DOHH2 (cell line): Measurements from ENCODE around the gene ECE1.

ENCODE experiments used
- H3F3A ChIP-seq: fragments of 200-600 bp; sonication (generic), shearing (Covaris generic); 2 replicates; pipeline ENCODE4 v1.6.0; 2016; ENCODE audit warnings: antibody characterized with exemption, mild to moderate bottlenecking; ENCODE audit not compliant: control insufficient read depth, insufficient read depth
- H3K27ac ChIP-seq: fragments of 200-600 bp; sonication (generic); 2 replicates; pipeline ENCODE4 v1.5.1; 2014; ENCODE audit warnings: low read depth, mild to moderate bottlenecking, low read length, moderate library complexity
- H3K27me3 ChIP-seq: fragments of 200-600 bp; sonication (generic); 2 replicates; pipeline ENCODE4 v1.6.1; 2014; ENCODE audit warnings: mild to moderate bottlenecking, low read length, mixed read lengths; ENCODE audit not compliant: control insufficient read depth
- H3K36me3 ChIP-seq: fragments of 200-600 bp; sonication (generic); 2 replicates; pipeline ENCODE4 v1.6.1; 2014; ENCODE audit warnings: mild to moderate bottlenecking, low read length, moderate library complexity, mixed read lengths; ENCODE audit not compliant: control insufficient read depth
- H3K4me1 ChIP-seq: fragments of 200-600 bp; sonication (generic); 2 replicates; pipeline ENCODE4 v1.6.1; 2014; ENCODE audit warnings: mild to moderate bottlenecking, low read length, mixed read lengths; ENCODE audit not compliant: control insufficient read depth
- H3K4me2 ChIP-seq: fragments of 200-600 bp; sonication (generic); 2 replicates; pipeline ENCODE4 v1.6.0; 2014; ENCODE audit warnings: mild to moderate bottlenecking, low read length, moderate library complexity
- H3K4me3 ChIP-seq: fragments of 200-600 bp; sonication (generic); 2 replicates; pipeline ENCODE4 v1.5.1; 2014; ENCODE audit warnings: mild to moderate bottlenecking, low read length, mixed read lengths
- H3K79me2 ChIP-seq: fragments of 200-600 bp; sonication (generic); 2 replicates; pipeline ENCODE4 v1.6.1; 2014; ENCODE audit warnings: mild to moderate bottlenecking, low read length, mixed read lengths; ENCODE audit not compliant: control insufficient read depth
- H3K9me2 ChIP-seq: fragments of 200-600 bp; sonication (generic); replicated peaks from 2 replicates; pipeline ENCODE4 v1.6.1; 2014; ENCODE audit warnings: mild to moderate bottlenecking, low read length, mixed read lengths; ENCODE audit not compliant: control insufficient read depth
- H3K9me3 ChIP-seq: fragments of 200-600 bp; sonication (generic); 2 replicates; pipeline ENCODE4 v1.6.1; 2014; ENCODE audit warnings: antibody characterized with exemption, low read length, mixed read lengths; ENCODE audit not compliant: control insufficient read depth, insufficient read depth
- H4K20me1 ChIP-seq: fragments of 200-600 bp; sonication (generic); 2 replicates; pipeline ENCODE4 v1.6.0; 2014; ENCODE audit warnings: low read depth, mild to moderate bottlenecking, antibody characterized with exemption, low read length, moderate library complexity; ENCODE audit not compliant: control insufficient read depth, insufficient read depth
- EZH2phosphoT487 ChIP-seq: fragments of 200-600 bp; sonication (generic); IDR thresholded peaks from 2 replicates; pipeline ENCODE4 v1.6.1; 2017; ENCODE audit warnings: borderline replicate concordance, mild to moderate bottlenecking, antibody characterized with exemption, low read length, moderate library complexity, mixed read lengths
- TF ChIP-seq, protein P1 (sequence below): fragments of 200-600 bp; sonication (generic); IDR thresholded peaks from one replicate; pipeline ENCODE4 v1.5.1; 2014; ENCODE audit warnings: antibody characterized with exemption, mild to moderate bottlenecking, low read depth, low read length; ENCODE audit not compliant: poor library complexity, severe bottlenecking

The ECE1 gene

DNA sequence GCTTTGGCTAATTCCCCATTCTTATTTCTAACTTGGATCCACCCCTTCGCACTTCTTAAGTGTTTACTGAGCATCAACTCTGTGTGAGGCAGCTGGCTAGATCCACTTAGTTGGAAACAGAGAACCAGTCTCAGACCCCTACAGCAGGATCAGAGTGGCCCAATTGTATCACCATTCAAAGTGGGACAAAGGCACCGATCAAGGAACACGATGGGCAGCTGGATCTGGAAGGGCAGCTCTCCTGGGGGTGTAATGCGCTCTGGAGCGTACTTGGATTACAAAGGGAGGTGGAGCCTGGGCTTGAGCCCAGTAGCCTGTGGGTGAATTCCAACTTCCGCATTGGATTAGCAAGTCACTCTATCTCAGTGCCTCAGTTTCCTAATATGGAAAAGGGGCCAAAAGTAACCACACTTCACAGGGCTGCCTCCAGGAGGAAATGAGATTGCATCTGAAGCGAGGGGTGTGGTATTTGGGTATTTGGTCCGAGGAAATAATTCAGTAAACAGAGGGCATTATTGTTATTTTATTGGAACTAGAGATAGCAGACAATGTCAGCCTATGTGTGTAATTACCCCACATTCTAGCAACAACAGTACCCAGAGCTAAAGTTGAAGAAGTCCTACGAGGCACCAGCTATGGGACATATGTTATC is 11.9 kb downstream of the ECE1 start:
- H4K20me1 ChIP-seq = no peaks in the 10 kb centered on the region
- H3K4me1 ChIP-seq = no peaks in the 10 kb centered on the region
- no peak overlapping the region for H3K4me3 ChIP-seq
- no peak overlapping the region for H3K4me2 ChIP-seq
- TF ChIP-seq EZH2phosphoT487 = no peak
- TF ChIP-seq, protein P1, sequence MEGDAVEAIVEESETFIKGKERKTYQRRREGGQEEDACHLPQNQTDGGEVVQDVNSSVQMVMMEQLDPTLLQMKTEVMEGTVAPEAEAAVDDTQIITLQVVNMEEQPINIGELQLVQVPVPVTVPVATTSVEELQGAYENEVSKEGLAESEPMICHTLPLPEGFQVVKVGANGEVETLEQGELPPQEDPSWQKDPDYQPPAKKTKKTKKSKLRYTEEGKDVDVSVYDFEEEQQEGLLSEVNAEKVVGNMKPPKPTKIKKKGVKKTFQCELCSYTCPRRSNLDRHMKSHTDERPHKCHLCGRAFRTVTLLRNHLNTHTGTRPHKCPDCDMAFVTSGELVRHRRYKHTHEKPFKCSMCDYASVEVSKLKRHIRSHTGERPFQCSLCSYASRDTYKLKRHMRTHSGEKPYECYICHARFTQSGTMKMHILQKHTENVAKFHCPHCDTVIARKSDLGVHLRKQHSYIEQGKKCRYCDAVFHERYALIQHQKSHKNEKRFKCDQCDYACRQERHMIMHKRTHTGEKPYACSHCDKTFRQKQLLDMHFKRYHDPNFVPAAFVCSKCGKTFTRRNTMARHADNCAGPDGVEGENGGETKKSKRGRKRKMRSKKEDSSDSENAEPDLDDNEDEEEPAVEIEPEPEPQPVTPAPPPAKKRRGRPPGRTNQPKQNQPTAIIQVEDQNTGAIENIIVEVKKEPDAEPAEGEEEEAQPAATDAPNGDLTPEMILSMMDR = no peak
- no peaks in the 10 kb centered on the region for H3K27me3 ChIP-seq
- no peaks in the 10 kb centered on the region for H3K9me3 ChIP-seq
- no peaks in the 10 kb centered on the region for H3K9me2 ChIP-seq
- no peaks in the 10 kb centered on the region for H3F3A ChIP-seq
- H3K27ac ChIP-seq = no peak overlapping the region
- H3K79me2 ChIP-seq = no peaks in the 10 kb centered on the region
- H3K36me3 ChIP-seq = no peaks in the 10 kb centered on the region

DNA sequence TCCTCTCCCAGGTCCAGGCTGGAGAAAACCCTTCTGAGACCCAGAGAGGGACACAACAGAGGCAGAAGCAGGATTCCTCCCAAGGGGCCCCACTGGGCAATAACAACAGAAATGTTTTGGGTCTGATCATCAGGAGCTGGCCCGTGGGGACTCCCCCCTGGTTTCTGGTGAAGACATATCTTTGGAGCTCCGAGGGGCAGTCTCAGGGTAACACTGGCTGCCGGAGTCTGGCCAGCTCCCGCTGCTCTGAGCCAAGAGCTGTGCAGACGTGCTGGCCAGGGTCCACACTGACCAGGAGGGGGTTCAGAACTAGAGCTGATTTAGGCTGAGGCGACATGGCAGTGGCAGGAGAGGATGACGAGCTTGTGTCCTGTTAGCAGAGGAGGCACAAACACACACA is 13.1 kb downstream of the ECE1 start:
- Histone ChIP-seq H3K4me2 (no peak overlapping the region), H3F3A (no peaks in the 10 kb centered on the region), H3K36me3 (no peaks in the 10 kb centered on the region), H3K4me3 (no peak overlapping the region), H4K20me1 (no peaks in the 10 kb centered on the region), H3K9me3 (no peaks in the 10 kb centered on the region), H3K4me1 (no peaks in the 10 kb centered on the region), H3K27ac (no peak overlapping the region), H3K27me3 (no peaks in the 10 kb centered on the region), H3K9me2 (no peaks in the 10 kb centered on the region), H3K79me2 (no peaks in the 10 kb centered on the region)
- TF ChIP-seq, protein P1 = no peak
- TF ChIP-seq EZH2phosphoT487 = no peak

DNA sequence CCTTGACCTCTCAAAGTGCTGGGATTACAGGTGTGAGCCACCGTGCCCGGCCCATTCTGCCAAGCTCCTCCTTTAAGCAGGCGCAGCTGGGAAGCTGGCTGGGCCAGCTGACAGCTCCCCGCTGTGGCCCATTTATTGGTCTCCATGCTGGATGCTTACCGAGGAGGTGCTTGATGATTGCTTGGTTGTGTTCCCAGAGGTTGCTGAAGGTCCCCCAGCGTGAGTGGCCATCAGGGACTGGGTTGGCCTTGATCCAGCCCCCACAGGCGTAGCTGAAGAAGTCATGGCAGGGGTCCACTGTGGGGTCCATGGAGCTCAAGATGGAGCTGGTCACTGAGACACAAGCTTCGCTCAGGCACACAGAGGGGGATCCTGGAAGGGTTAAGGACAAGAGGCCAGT is 17.7 kb downstream of the ECE1 start:
- no peaks in the 10 kb centered on the region for H3K27me3 ChIP-seq

More for the DNA sequence above, 17.7 kb downstream of the ECE1 start:
- no peaks in the 10 kb centered on the region for H3K9me3 ChIP-seq
- H3K4me2 ChIP-seq = no peak overlapping the region
- no peak overlapping the region for H3K27ac ChIP-seq
- H3K79me2 ChIP-seq = no peaks in the 10 kb centered on the region
- no peaks in the 10 kb centered on the region for H3K36me3 ChIP-seq
- 0 out of 2 replicates have a peak, but pooled peaks cover 4% of the 10 kb centered on the region for H4K20me1 ChIP-seq
- no peak overlapping the region for H3K4me3 ChIP-seq
- no peaks in the 10 kb centered on the region for H3K4me1 ChIP-seq
- TF ChIP-seq, protein P1 = no peak
- no peak for TF ChIP-seq EZH2phosphoT487
- no peaks in the 10 kb centered on the region for H3K9me2 ChIP-seq
- H3F3A ChIP-seq = no peaks in the 10 kb centered on the region
